ENCODE measurements around the gene PFDN1.

Gene PFDN1

GRCh38 chr5:140239461-140239860 is 63.4 kb downstream of the PFDN1 start:
- DNase-seq (ENCODE audit: low read depth, low spot score), result no peak

GRCh38 chr5:140238756-140239155 is 64.1 kb downstream of the PFDN1 start:
- DNase-seq (ENCODE audit: low read depth, low spot score), result no peak

GRCh38 chr5:140236891-140237598 is 65.9 kb downstream of the PFDN1 start:
- DNase-seq (ENCODE audit: low read depth, low spot score), result no peak

- no peak for DNase-seq (ENCODE audit: low read depth, low spot score)
Observed at GRCh38 chr5:140235791-140236551, 66.9 kb downstream of the PFDN1 start.

GRCh38 chr5:140234377-140234989 is 68.4 kb downstream of the PFDN1 start:
- no peak for DNase-seq (ENCODE audit: low read depth, low spot score)

GRCh38 chr5:140232731-140233130 is 70.2 kb downstream of the PFDN1 start:
- no peak for DNase-seq (ENCODE audit: low read depth, low spot score)

- DNase-seq (ENCODE audit: low read depth, low spot score), result no peak
Observed at GRCh38 chr5:140230373-140230772, 72.5 kb downstream of the PFDN1 start.

GRCh38 chr5:140228364-140228837 is 74.5 kb downstream of the PFDN1 start:
- DNase-seq (ENCODE audit: low read depth, low spot score), result no peak

GRCh38 chr5:140227046-140227445 is 75.9 kb downstream of the PFDN1 start:
- DNase-seq (ENCODE audit: low read depth, low spot score), result no peak

GRCh38 chr5:140225396-140225795 is 77.5 kb downstream of the PFDN1 start:
- no peak for DNase-seq (ENCODE audit: low read depth, low spot score)

- DNase-seq (ENCODE audit: low read depth, low spot score), result no peak
Observed at GRCh38 chr5:140224658-140225057, 78.2 kb downstream of the PFDN1 start.

- no peak for DNase-seq (ENCODE audit: low read depth, low spot score)
Observed at GRCh38 chr5:140223567-140223966, 79.3 kb downstream of the PFDN1 start.

GRCh38 chr5:140222416-140222815 is 80.5 kb downstream of the PFDN1 start:
- no peak for DNase-seq (ENCODE audit: low read depth, low spot score)

- DNase-seq (ENCODE audit: low read depth, low spot score), result no peak
Observed at GRCh38 chr5:140221697-140222223, 81.1 kb downstream of the PFDN1 start.

GRCh38 chr5:140220698-140221064 is 82.2 kb downstream of the PFDN1 start:
- no peak for DNase-seq (ENCODE audit: low read depth, low spot score)

GRCh38 chr5:140220032-140220697 is 82.7 kb downstream of the PFDN1 start:
- DNase-seq (ENCODE audit: low read depth, low spot score), result no peak

GRCh38 chr5:140219068-140219991 is 83.6 kb downstream of the PFDN1 start:
- DNase-seq (ENCODE audit: low read depth, low spot score), result no peak

- no peak for DNase-seq (ENCODE audit: low read depth, low spot score)
Observed at GRCh38 chr5:140217299-140218026, 85.4 kb downstream of the PFDN1 start.

- DNase-seq (ENCODE audit: low read depth, low spot score), result no peak
Observed at GRCh38 chr5:140216478-140217074, 86.3 kb downstream of the PFDN1 start.

- DNase-seq (ENCODE audit: low read depth, low spot score), result no peak
Observed at GRCh38 chr5:140215276-140215675, 87.6 kb downstream of the PFDN1 start.
